ENCODE measurements around the gene METTL8.

- TF ChIP-seq POLR2AphosphoS5 (IDR thresholded peaks at IDR 0.05; ENCODE audit: borderline replicate concordance, low read depth, low read length) (no peak), EZH2 (IDR thresholded peaks at IDR 0.05) (no peak)
Observed at GRCh38 chr2:171297956-171298355, 135.8 kb downstream of the METTL8 start.

Measured in SK-N-MC (cell line).